Naive thymus-derived CD8-positive, alpha-beta T cell (primary cell): Measurements from ENCODE around the gene FAM168A. TPM values are rescaled to one million over a fixed set of nuclear protein-coding genes. Genes with fewer than 3 reads are reported as not detected.

Source experiments
- ATAC-seq, 2 donors: fragments of 150-1000 bp; cut with Tn5 transposase in 1 of 2; sonication (Bioruptor Pico), chemical (Tn5 transposase) in 1 of 2; 1 replicate in 1 of 2; 2 replicates in 1 of 2; pipeline ENCODE4 v1.10.0; 2021; ENCODE audit warnings: mild to moderate bottlenecking in 2 of 2, moderate library complexity in 2 of 2
- POLR2A ChIA-PET: fragments of 350-600 bp; sonication (Branson Sonifier 250); formaldehyde crosslinking; loops from one replicate; lab custom pipeline; 2021; ENCODE audit warnings: antibody characterized with exemption; lab: Charles Lee
- DNase-seq, 10 donors: peaks; one replicate each; pipeline versions ENCODE4 v3.0.0 to v3.0.0-alpha.2; 2020 to 2022
- H3K27ac Mint-ChIP-seq, 10 donors: one replicate each; pipeline ENCODE4 v1.8.0; 2020 to 2022; ENCODE audit warnings: mild to moderate bottlenecking in 10 of 10, mixed read lengths in 10 of 10, moderate library complexity in 4 of 10, inconsistent platforms in 1 of 10
- H3K27me3 Mint-ChIP-seq, 5 donors: one replicate each; pipeline ENCODE4 v1.8.0; 2021 to 2022; ENCODE audit warnings: mixed read lengths in 5 of 5
- H3K36me3 Mint-ChIP-seq, 3 donors: one replicate each; pipeline ENCODE4 v1.8.0; 2020 to 2022; ENCODE audit warnings: mixed read lengths in 3 of 3, mild to moderate bottlenecking in 2 of 3, inconsistent platforms in 1 of 3
- H3K4me1 Mint-ChIP-seq, 4 donors: one replicate each; pipeline ENCODE4 v1.8.0; 2021 to 2022; ENCODE audit warnings: mixed read lengths in 4 of 4
- H3K4me3 Mint-ChIP-seq, 10 donors: one replicate each; pipeline ENCODE4 v1.8.0; 2020 to 2022; ENCODE audit warnings: mild to moderate bottlenecking in 10 of 10, mixed read lengths in 10 of 10, moderate library complexity in 6 of 10, inconsistent platforms in 1 of 10
- H3K9me3 Mint-ChIP-seq, 9 donors: one replicate each; pipeline ENCODE4 v1.8.0; 2020 to 2022; ENCODE audit warnings: mixed read lengths in 9 of 9, mild to moderate bottlenecking in 3 of 9, inconsistent platforms in 1 of 9, moderate library complexity in 1 of 9
- polyA plus RNA-seq, 3 donors: library from polyadenylated mRNA; unstranded; fragments of 300-500 nt; fragmentation: Illumina TruSeq; gene quantifications; one replicate each; pipeline ENCODE4 v1.2.3, GENCODE V29; 2021
- total RNA-seq, 8 experiments: library from RNA in 2 of 8; stranded (reverse) in 2 of 8; gene quantifications; one replicate each; pipeline ENCODE4 v1.2.3 and lab custom pipeline; 2021 to 2026

FAM168A gene
- total and polyA plus RNA-seq, 5 experiments from 2014 or later: 2.6 to 21.7 (median 5.0) TPM

- no peak for DNase-seq
- Mint-ChIP-seq H3K36me3 (peaks cover 0 to 41% (median 23%) of the 10 kb centered on the region in 3 donors), H3K27ac (peak overlapping the region in 1 of 10 donors; percentile 44), H3K4me1 (peaks cover 0 to 9% (median 4%) of the 10 kb centered on the region in 4 donors), H3K27me3 (no peaks in the 10 kb centered on the region), H3K9me3 (no peaks in the 10 kb centered on the region), H3K4me3 (no peak overlapping the region)
- ATAC-seq: no peak
- POLR2A ChIA-PET: no interaction called here
Observed at GRCh38 chr11:73570415-73571114, 27.3 kb downstream of the FAM168A start.

DNA sequence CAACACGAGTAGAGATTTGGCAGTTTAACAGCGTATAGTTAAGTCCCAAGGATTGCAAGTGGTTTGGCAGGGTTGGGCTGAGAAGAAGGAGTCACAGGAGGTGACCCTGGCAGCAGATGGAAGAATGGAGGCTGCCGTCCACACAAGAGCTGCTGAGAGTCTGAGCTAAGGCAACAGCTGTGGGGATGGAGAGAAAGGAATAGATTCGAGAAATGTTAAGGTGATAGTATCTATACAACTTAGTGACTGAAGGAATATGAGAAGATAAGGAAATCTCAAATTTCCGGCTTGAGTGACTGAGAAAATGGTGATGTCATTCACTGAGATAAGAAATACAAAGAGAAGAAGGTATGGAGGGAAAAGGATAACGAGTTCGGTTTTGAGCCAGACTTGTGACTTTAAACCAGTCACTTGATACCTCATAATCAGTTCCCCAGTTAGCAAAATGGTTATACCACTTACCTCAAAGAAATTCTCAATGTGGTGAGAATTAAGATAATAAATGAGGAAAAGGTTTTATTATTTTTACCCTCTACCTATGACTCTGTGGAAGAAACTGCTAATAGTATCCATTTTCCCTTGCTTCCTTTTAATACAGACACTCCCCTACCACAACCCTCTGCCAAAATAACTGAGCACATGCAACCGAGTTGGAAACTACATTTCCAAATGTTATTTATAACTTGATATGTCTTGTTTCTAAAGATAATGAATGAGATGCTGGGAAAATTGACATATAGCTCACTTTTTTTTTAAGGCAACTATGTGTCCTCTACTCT lies 30.7 kb downstream of the FAM168A start:
- Mint-ChIP-seq H3K27me3 (no peaks in the 10 kb centered on the region), H3K27ac (no peak overlapping the region), H3K4me3 (no peak overlapping the region), H3K36me3 (peaks cover 0 to 35% (median 20%) of the 10 kb centered on the region in 3 donors), H3K4me1 (peaks cover 0 to 12% (median 3%) of the 10 kb centered on the region in 4 donors), H3K9me3 (no peaks in the 10 kb centered on the region)
- POLR2A ChIA-PET: no interaction called here
- DNase-seq: no peak
- ATAC-seq: no peak

GRCh38 chr11:73566422-73566821 lies 31.5 kb downstream of the FAM168A start:
- H3K27ac Mint-ChIP-seq: no peak overlapping the region
- H3K4me3 Mint-ChIP-seq: no peak overlapping the region
- H3K9me3 Mint-ChIP-seq: no peaks in the 10 kb centered on the region

DNA sequence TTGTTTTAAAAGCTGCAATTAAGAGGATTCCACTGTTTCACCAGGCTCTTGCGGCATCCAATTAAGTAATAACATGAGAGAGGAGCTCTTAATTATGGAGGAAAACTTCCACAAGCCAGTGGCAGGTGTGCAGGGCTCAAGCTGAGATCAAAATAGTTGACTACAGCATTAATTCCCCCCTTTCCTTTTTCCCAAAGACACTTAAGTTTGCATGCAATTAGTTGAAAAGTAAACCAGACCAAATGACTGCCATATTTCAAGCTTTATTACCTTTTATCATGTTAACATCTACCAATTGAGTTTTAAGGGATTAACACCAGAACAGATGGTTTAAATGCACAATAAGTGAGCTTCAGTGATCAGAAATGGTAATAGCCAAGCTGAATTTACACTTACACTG lies 32.1 kb downstream of the FAM168A start:
- Mint-ChIP-seq H3K4me1 (peaks cover 0 to 12% (median 3%) of the 10 kb centered on the region in 4 donors), H3K27me3 (no peaks in the 10 kb centered on the region), H3K4me3 (no peak overlapping the region), H3K27ac (no peak overlapping the region), H3K9me3 (no peaks in the 10 kb centered on the region), H3K36me3 (peaks cover 0 to 33% (median 20%) of the 10 kb centered on the region in 3 donors)
- POLR2A ChIA-PET: no interaction called here
- no peak for DNase-seq
- ATAC-seq: no peak

More at GRCh38 chr11:73566422-73566821, 31.5 kb downstream of the FAM168A start:
- Mint-ChIP-seq H3K27me3 (no peaks in the 10 kb centered on the region), H3K4me1 (peaks cover 0 to 12% (median 3%) of the 10 kb centered on the region in 4 donors), H3K36me3 (peaks cover 0 to 35% (median 20%) of the 10 kb centered on the region in 3 donors)
- POLR2A ChIA-PET: no interaction called here
- ATAC-seq (no peak), DNase-seq (no peak)

DNA sequence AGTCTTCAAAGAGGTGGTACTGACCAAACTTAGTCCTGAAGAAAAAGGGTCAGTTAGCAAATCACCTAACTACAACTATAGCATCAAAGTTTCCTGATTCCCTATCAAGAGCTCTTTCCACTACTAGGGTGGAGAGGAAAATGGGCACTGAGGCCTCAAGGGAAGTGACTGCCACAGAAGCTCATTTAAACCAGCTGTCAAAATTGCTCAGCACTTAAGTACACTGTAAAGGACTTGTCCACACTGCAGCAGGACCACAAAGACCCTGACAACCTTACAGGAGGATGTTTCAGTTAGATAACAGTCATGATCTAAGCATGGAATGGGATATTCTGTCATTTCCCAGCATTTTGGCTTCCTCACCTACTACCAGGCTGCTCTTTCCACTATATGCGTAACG lies 33.0 kb downstream of the FAM168A start:
- POLR2A ChIA-PET: no interaction called here

GRCh38 chr11:73563539-73564200 lies 34.2 kb downstream of the FAM168A start:
- POLR2A ChIA-PET: no interaction called here
- ATAC-seq (no peak), DNase-seq (no peak)
- H3K9me3 Mint-ChIP-seq: no peaks in the 10 kb centered on the region
- H3K27me3 Mint-ChIP-seq: no peaks in the 10 kb centered on the region
- peak overlapping the region in 1 of 10 donors; percentile 28 for H3K27ac Mint-ChIP-seq
- peaks cover 0 to 10% (median 4%) of the 10 kb centered on the region in 4 donors for H3K4me1 Mint-ChIP-seq
- peaks cover 0 to 22% (median 15%) of the 10 kb centered on the region in 3 donors for H3K36me3 Mint-ChIP-seq
- no peak overlapping the region for H3K4me3 Mint-ChIP-seq

More for the DNA sequence above, 33.0 kb downstream of the FAM168A start:
- DNase-seq: no peak
- no peak for ATAC-seq
- no peak overlapping the region for H3K27ac Mint-ChIP-seq
- H3K4me3 Mint-ChIP-seq: no peak overlapping the region
- no peaks in the 10 kb centered on the region for H3K27me3 Mint-ChIP-seq
- peaks cover 0 to 27% (median 18%) of the 10 kb centered on the region in 3 donors for H3K36me3 Mint-ChIP-seq
- peaks cover 0 to 12% (median 3%) of the 10 kb centered on the region in 4 donors for H3K4me1 Mint-ChIP-seq
- no peaks in the 10 kb centered on the region for H3K9me3 Mint-ChIP-seq

DNA sequence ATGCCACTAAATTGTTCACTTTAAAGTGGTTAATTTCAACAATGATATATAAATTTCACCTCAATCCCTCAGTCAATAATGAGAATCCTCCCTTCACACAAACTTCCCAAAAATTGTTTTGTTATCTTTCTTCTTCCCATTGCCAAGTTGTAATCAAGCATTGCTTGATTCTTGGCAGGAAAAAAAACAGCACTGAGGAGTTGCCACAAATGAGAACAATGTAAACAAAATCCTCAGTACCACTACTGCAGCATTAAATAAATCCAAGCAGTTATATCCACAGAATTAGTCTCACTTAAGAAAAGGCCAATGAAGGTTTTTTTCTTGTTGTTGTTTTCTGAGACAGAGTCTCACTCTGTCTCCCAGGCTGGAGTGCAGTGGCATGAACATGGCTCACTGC lies 38.2 kb downstream of the FAM168A start:
- Mint-ChIP-seq H3K4me1 (peaks cover 1 to 6% (median 2%) of the 10 kb centered on the region in 4 donors), H3K36me3 (peaks cover 5 to 19% (median 14%) of the 10 kb centered on the region in 3 donors), H3K4me3 (no peak overlapping the region), H3K9me3 (peaks cover 0 to 7% (median 0%) of the 10 kb centered on the region in 9 donors), H3K27ac (peak overlapping the region in 2 of 10 donors; percentile 19 to 32), H3K27me3 (no peaks in the 10 kb centered on the region)
- no peak for DNase-seq
- POLR2A ChIA-PET: no interaction called here
- no peak for ATAC-seq

GRCh38 chr11:73556966-73557365 lies 40.9 kb downstream of the FAM168A start:
- peaks cover 3 to 16% (median 7%) of the 10 kb centered on the region in 4 donors for H3K4me1 Mint-ChIP-seq
- no peak overlapping the region for H3K4me3 Mint-ChIP-seq
- DNase-seq (no peak), ATAC-seq (no peak)
- peaks cover 6 to 19% (median 16%) of the 10 kb centered on the region in 3 donors for H3K36me3 Mint-ChIP-seq
- no peaks in the 10 kb centered on the region for H3K27me3 Mint-ChIP-seq
- H3K9me3 Mint-ChIP-seq: peaks cover 0 to 9% (median 0%) of the 10 kb centered on the region in 9 donors
- POLR2A ChIA-PET: no interaction called here
- no peak overlapping the region for H3K27ac Mint-ChIP-seq

- peaks cover 0 to 9% (median 0%) of the 10 kb centered on the region in 9 donors for H3K9me3 Mint-ChIP-seq
- H3K4me1 Mint-ChIP-seq: peaks cover 10 to 29% (median 20%) of the 10 kb centered on the region in 4 donors
- no peak for DNase-seq
- POLR2A ChIA-PET: no interaction called here
- H3K4me3 Mint-ChIP-seq: no peak overlapping the region
- H3K27ac Mint-ChIP-seq: no peak overlapping the region
- ATAC-seq: no peak
- no peaks in the 10 kb centered on the region for H3K27me3 Mint-ChIP-seq
- H3K36me3 Mint-ChIP-seq: peaks cover 6 to 19% (median 16%) of the 10 kb centered on the region in 3 donors
Observed at GRCh38 chr11:73555615-73556014, 42.3 kb downstream of the FAM168A start.

DNA sequence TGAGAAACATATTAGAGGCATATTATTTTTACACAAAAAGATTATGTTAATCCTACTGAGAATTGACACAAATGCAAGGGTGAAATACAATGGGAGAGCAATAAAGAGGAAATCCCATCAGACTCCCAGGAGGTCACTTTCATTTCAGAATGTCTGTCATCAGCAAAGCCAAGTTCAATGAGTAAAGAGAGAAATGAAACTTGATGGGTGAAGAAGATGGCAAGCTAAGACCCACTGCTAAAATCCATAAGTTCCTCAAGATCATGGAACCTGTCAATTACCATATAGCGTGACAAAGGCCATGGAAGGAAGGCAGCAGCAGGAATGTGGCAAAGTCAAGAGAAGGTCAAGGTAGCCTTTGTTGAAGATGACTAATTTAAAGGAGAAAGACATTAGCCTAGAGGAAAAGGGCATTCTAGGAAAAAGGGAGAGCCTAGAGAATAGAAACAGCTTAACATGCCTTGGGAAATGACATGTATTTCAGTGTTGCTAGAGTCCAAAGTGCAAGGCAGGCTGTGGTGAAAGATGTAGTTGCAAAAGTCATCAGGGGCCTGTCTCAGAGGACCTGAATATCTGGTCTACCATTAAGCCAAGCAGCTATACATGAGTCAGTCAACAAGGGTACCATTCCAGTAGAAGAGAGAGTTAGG lies 43.1 kb downstream of the FAM168A start:
- no peak overlapping the region for H3K4me3 Mint-ChIP-seq
- no peaks in the 10 kb centered on the region for H3K27me3 Mint-ChIP-seq
- peaks cover 0 to 9% (median 0%) of the 10 kb centered on the region in 9 donors for H3K9me3 Mint-ChIP-seq
- peaks cover 6 to 19% (median 16%) of the 10 kb centered on the region in 3 donors for H3K36me3 Mint-ChIP-seq
- POLR2A ChIA-PET: no interaction called here
- peak overlapping the region in 1 of 10 donors; percentile 63 for H3K27ac Mint-ChIP-seq
- peaks cover 14 to 38% (median 24%) of the 10 kb centered on the region in 4 donors for H3K4me1 Mint-ChIP-seq
- no peak for ATAC-seq
- DNase-seq: no peak

DNA sequence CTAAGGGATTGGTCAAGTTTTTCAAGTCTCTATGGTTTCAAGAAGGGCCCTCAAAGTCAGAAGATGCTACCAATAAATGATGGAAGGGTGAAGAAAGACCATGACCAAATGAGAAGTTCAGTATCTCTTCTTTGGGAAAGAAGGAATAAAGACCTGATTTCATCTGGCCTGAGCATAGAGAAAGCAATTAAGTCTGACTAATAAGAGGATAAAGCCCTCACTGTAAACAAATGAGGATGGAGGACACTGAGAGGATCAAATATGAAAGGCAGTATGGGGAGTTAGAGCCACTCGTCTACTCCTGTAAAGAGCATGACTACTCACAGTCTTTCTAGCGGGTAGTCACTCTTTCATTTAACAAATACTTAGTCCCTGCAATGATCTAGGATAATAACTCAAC lies 44.6 kb downstream of the FAM168A start:
- Mint-ChIP-seq H3K36me3 (peaks cover 6 to 15% (median 15%) of the 10 kb centered on the region in 3 donors), H3K27ac (peak overlapping the region in 1 of 10 donors; percentile 22), H3K4me3 (no peak overlapping the region), H3K27me3 (no peaks in the 10 kb centered on the region), H3K9me3 (peaks cover 0 to 9% (median 0%) of the 10 kb centered on the region in 9 donors), H3K4me1 (peaks cover 13 to 41% (median 27%) of the 10 kb centered on the region in 4 donors)
- ATAC-seq: no peak
- POLR2A ChIA-PET: no interaction called here
- no peak for DNase-seq

GRCh38 chr11:73551677-73552076 lies 46.2 kb downstream of the FAM168A start:
- POLR2A ChIA-PET: no interaction called here
- H3K36me3 Mint-ChIP-seq: peaks cover 6 to 12% (median 10%) of the 10 kb centered on the region in 3 donors
- H3K4me3 Mint-ChIP-seq: peak overlapping the region in 1 of 10 donors; percentile 5
- peak overlapping the region in 4 of 10 donors; percentile 27 to 72 (median 68) for H3K27ac Mint-ChIP-seq
- no peak for DNase-seq
- H3K9me3 Mint-ChIP-seq: peaks cover 0 to 9% (median 0%) of the 10 kb centered on the region in 9 donors
- ATAC-seq: no peak
- peaks cover 20 to 46% (median 32%) of the 10 kb centered on the region in 4 donors for H3K4me1 Mint-ChIP-seq
- H3K27me3 Mint-ChIP-seq: no peaks in the 10 kb centered on the region
